Liver (tissue), 9 donors: Measurements from ENCODE around the gene TMEM183A. TPM values are rescaled to one million over a fixed set of nuclear protein-coding genes. Genes with fewer than 3 reads are reported as not detected.

Experiments
- DNase-seq: peaks from one replicate; pipeline ENCODE4 v3.0.0-alpha.2; 2017; ENCODE audit warnings: low spot score
- H3K27ac ChIP-seq, 2 donors: one replicate each; pipeline ENCODE4 v1.7.0; 2013; ENCODE audit warnings: inconsistent platforms in 2 of 2, low read length in 2 of 2, control low read depth in 1 of 2, low read depth in 1 of 2, mild to moderate bottlenecking in 1 of 2
- H3K27me3 ChIP-seq, 4 donors: one replicate each; pipeline versions ENCODE4 v1.6.1 to v1.7.0; 2013; ENCODE audit warnings: low read length in 3 of 4, inconsistent platforms in 1 of 4, mild to moderate bottlenecking in 1 of 4, moderate library complexity in 1 of 4; ENCODE audit not compliant: control insufficient read depth in 4 of 4, insufficient read depth in 4 of 4
- H3K36me3 ChIP-seq, 4 donors: one replicate each; pipeline versions ENCODE4 v1.6.1 to v1.7.0; 2013; ENCODE audit warnings: low read length in 3 of 4, mild to moderate bottlenecking in 3 of 4, low read depth in 1 of 4, moderate library complexity in 1 of 4; ENCODE audit not compliant: control insufficient read depth in 4 of 4, insufficient read depth in 3 of 4
- H3K4me1 ChIP-seq, 4 donors: one replicate each; pipeline versions ENCODE4 v1.6.1 to v1.7.0; 2013; ENCODE audit warnings: low read length in 3 of 4, mild to moderate bottlenecking in 3 of 4, moderate library complexity in 1 of 4; ENCODE audit not compliant: control insufficient read depth in 4 of 4, insufficient read depth in 4 of 4
- H3K4me3 ChIP-seq, 3 donors: one replicate each; pipeline versions ENCODE4 v1.6.1 to v1.7.0; 2013; ENCODE audit warnings: low read length in 3 of 3, control low read depth in 1 of 3, low read depth in 1 of 3, mild to moderate bottlenecking in 1 of 3
- H3K9ac ChIP-seq, 2 donors: one replicate each; pipeline ENCODE4 v1.7.0; 2013; ENCODE audit warnings: low read length in 2 of 2, mild to moderate bottlenecking in 2 of 2, moderate library complexity in 2 of 2, control low read depth in 1 of 2, low read depth in 1 of 2
- H3K9me3 ChIP-seq, 4 donors: one replicate each; pipeline versions ENCODE4 v1.6.1 to v1.7.0; 2013; ENCODE audit warnings: low read length in 3 of 4; ENCODE audit not compliant: control insufficient read depth in 4 of 4
- EGR1 ChIP-seq, 2 donors: IDR thresholded peaks; 2 replicates each; pipeline ENCODE4 v1.6.1; 2016 to 2018; ENCODE audit warnings: antibody characterized with exemption in 2 of 2, low read depth in 2 of 2
- FOXA1 ChIP-seq: IDR thresholded peaks from 2 replicates; pipeline ENCODE4 v1.6.1; 2016; ENCODE audit warnings: antibody characterized with exemption
- FOXA2 ChIP-seq: IDR thresholded peaks from 2 replicates; pipeline ENCODE4 v1.6.1; 2016; ENCODE audit warnings: antibody characterized with exemption
- GABPA ChIP-seq, 2 donors: IDR thresholded peaks in 1 of 2; conservative IDR thresholded peaks in 1 of 2; 2 replicates each; pipeline ENCODE4 v1.6.1; 2016; ENCODE audit warnings: antibody characterized with exemption in 2 of 2, mild to moderate bottlenecking in 1 of 2, moderate library complexity in 1 of 2
- HNF4A ChIP-seq, 2 donors: conservative IDR thresholded peaks; 2 replicates each; pipeline ENCODE4 v1.6.1; 2016; ENCODE audit warnings: antibody characterized with exemption in 2 of 2, mild to moderate bottlenecking in 2 of 2
- HNF4G ChIP-seq: IDR thresholded peaks from 2 replicates; pipeline ENCODE4 v1.6.1; 2016; ENCODE audit warnings: antibody characterized with exemption
- JUND ChIP-seq, 2 donors: IDR thresholded peaks; 2 replicates each; pipeline ENCODE4 v1.6.1; 2016; ENCODE audit warnings: antibody characterized with exemption in 2 of 2
- NR2F2 ChIP-seq: IDR thresholded peaks from 2 replicates; pipeline ENCODE4 v1.6.1; 2016; ENCODE audit warnings: antibody characterized with exemption
- RAD21 ChIP-seq, 2 donors: IDR thresholded peaks; 2 replicates each; pipeline ENCODE4 v1.6.1; 2016; ENCODE audit warnings: antibody characterized with exemption in 2 of 2, mild to moderate bottlenecking in 2 of 2
- RXRA ChIP-seq, 2 donors: IDR thresholded peaks; 2 replicates each; pipeline ENCODE4 v1.6.1; 2017 to 2018; ENCODE audit warnings: antibody characterized with exemption in 2 of 2, mild to moderate bottlenecking in 1 of 2
- SP1 ChIP-seq: IDR thresholded peaks from 2 replicates; pipeline ENCODE4 v1.6.1; 2018; ENCODE audit warnings: antibody characterized with exemption, mild to moderate bottlenecking
- TAF1 ChIP-seq: conservative IDR thresholded peaks from 2 replicates; pipeline ENCODE4 v1.6.1; 2016; ENCODE audit warnings: antibody characterized with exemption, mild to moderate bottlenecking
- YY1 ChIP-seq: IDR thresholded peaks from 2 replicates; pipeline ENCODE4 v1.6.1; 2016; ENCODE audit warnings: antibody characterized with exemption, mild to moderate bottlenecking
- WGBS: extraction: QIAGEN DNeasy Blood & Tissue Kit; methylation state at CpG from one replicate; pipeline ENCODE4 v1.1.7; 2013; 5-methylcytosine and 5-hydroxymethylcytosine counted together
- polyA plus RNA-seq, 2 donors: library from polyadenylated mRNA; stranded (reverse) in 1 of 2; unstranded in 1 of 2; fragments of 200-250 nt in 1 of 2; fragments of >200 nt in 1 of 2; fragmentation: Nextera tagmentation in 1 of 2; extraction: Ambion mirVana in 1 of 2; gene quantifications; one replicate each; pipeline versions ENCODE4 v1.2.1 to v1.2.3, GENCODE V29; 2013 to 2015
- total RNA-seq, 2 donors: library from RNA; depleted of rRNA; stranded (reverse); fragments of >200 nt; gene quantifications; one replicate each; pipeline ENCODE4 v1.2.3, GENCODE V29; 2014
- TF ChIP-seq, protein P1 (sequence below): IDR thresholded peaks from 2 replicates; pipeline ENCODE4 v1.6.1; 2016; ENCODE audit warnings: antibody characterized with exemption
- TF ChIP-seq, protein P2 (sequence below): IDR thresholded peaks from 2 replicates; pipeline ENCODE4 v1.6.1; 2016; ENCODE audit warnings: antibody characterized with exemption
- TF ChIP-seq, protein P3 (sequence below): IDR thresholded peaks from 2 replicates; pipeline ENCODE4 v1.6.1; 2016; ENCODE audit warnings: antibody characterized with exemption, mild to moderate bottlenecking
- TF ChIP-seq, protein P4 (sequence below): fragments of 150-350 bp; IDR thresholded peaks from 2 replicates; pipeline ENCODE4 v1.5.1; 2017; ENCODE audit warnings: improper control_type of control experiment, low read depth, low read length; ENCODE audit not compliant: missing input control
- TF ChIP-seq, protein P5 (sequence below): IDR thresholded peaks from 2 replicates; pipeline ENCODE4 v1.6.1; 2016; ENCODE audit warnings: antibody characterized with exemption
- donor health status: healthy.
- donor health status: healthy.
- donor health status: healthy.
- donor health status: healthy.
- donor health status: healthy.

Gene TMEM183A
- total and polyA plus RNA-seq, 4 donors = 21.0 to 48.9 (median 35.5) TPM

DNA sequence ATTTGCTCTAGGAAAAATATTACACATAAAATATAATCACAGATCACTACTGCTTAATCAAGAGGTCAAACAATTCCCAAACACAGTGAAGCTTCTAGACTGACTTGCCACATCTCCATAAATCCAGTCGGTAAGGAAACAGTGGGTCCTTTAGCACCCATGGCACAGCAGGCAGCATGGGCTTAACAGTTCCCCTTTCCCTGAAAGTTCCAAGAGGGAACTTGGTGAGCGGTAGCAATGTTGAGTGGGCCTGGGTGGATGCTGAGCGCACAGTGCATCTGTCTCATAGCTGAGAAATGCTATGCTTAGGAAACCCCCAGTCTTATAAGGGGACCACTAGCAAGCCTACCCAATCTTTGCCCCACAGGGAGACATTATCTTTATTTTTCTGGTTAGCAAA is 32.3 kb upstream of the TMEM183A start:
- no peak for DNase-seq

DNA sequence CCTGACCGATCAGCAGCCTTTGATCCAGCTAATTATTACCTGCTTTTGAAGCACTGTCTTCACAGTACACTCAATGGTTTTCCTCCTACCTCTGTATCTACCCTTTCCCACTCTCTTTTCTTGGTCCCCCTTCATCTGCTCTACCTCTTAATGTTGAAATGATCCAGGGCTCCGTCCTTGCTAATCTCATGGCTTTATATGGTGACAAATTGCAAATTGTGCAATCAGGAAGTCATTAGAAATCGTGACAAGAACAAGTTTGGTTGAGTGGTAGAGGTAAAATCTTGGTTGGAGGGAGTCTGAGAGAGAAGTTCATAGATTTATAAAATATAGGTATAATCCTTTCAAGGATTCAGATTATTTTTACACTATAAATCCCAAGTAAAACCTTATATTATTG is 30.5 kb upstream of the TMEM183A start:
- H3K4me1 ChIP-seq = no peaks in the 10 kb centered on the region
- no peak for DNase-seq
- TF ChIP-seq, protein P1, sequence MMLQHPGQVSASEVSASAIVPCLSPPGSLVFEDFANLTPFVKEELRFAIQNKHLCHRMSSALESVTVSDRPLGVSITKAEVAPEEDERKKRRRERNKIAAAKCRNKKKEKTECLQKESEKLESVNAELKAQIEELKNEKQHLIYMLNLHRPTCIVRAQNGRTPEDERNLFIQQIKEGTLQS = no peak
- TF ChIP-seq HNF4G = no peak
- TF ChIP-seq, protein P2, sequence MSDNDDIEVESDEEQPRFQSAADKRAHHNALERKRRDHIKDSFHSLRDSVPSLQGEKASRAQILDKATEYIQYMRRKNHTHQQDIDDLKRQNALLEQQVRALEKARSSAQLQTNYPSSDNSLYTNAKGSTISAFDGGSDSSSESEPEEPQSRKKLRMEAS = no peak
- no peak for TF ChIP-seq HNF4A (conservative IDR thresholded peaks at IDR 0.05)
- no peak for TF ChIP-seq JUND (IDR thresholded peaks at IDR 0.05)
- TF ChIP-seq, protein P3, sequence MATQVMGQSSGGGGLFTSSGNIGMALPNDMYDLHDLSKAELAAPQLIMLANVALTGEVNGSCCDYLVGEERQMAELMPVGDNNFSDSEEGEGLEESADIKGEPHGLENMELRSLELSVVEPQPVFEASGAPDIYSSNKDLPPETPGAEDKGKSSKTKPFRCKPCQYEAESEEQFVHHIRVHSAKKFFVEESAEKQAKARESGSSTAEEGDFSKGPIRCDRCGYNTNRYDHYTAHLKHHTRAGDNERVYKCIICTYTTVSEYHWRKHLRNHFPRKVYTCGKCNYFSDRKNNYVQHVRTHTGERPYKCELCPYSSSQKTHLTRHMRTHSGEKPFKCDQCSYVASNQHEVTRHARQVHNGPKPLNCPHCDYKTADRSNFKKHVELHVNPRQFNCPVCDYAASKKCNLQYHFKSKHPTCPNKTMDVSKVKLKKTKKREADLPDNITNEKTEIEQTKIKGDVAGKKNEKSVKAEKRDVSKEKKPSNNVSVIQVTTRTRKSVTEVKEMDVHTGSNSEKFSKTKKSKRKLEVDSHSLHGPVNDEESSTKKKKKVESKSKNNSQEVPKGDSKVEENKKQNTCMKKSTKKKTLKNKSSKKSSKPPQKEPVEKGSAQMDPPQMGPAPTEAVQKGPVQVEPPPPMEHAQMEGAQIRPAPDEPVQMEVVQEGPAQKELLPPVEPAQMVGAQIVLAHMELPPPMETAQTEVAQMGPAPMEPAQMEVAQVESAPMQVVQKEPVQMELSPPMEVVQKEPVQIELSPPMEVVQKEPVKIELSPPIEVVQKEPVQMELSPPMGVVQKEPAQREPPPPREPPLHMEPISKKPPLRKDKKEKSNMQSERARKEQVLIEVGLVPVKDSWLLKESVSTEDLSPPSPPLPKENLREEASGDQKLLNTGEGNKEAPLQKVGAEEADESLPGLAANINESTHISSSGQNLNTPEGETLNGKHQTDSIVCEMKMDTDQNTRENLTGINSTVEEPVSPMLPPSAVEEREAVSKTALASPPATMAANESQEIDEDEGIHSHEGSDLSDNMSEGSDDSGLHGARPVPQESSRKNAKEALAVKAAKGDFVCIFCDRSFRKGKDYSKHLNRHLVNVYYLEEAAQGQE = no peak
- TF ChIP-seq FOXA2 = no peak
- TF ChIP-seq, protein P4, sequence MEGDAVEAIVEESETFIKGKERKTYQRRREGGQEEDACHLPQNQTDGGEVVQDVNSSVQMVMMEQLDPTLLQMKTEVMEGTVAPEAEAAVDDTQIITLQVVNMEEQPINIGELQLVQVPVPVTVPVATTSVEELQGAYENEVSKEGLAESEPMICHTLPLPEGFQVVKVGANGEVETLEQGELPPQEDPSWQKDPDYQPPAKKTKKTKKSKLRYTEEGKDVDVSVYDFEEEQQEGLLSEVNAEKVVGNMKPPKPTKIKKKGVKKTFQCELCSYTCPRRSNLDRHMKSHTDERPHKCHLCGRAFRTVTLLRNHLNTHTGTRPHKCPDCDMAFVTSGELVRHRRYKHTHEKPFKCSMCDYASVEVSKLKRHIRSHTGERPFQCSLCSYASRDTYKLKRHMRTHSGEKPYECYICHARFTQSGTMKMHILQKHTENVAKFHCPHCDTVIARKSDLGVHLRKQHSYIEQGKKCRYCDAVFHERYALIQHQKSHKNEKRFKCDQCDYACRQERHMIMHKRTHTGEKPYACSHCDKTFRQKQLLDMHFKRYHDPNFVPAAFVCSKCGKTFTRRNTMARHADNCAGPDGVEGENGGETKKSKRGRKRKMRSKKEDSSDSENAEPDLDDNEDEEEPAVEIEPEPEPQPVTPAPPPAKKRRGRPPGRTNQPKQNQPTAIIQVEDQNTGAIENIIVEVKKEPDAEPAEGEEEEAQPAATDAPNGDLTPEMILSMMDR = no peak
- TF ChIP-seq NR2F2 = no peak
- no peak for TF ChIP-seq RAD21 (IDR thresholded peaks at IDR 0.05)
- no peak for TF ChIP-seq TAF1
- TF ChIP-seq YY1 = no peak
- TF ChIP-seq SP1 = no peak
- TF ChIP-seq FOXA1 = no peak
- no peak for TF ChIP-seq RXRA (IDR thresholded peaks at IDR 0.05)
- no peak for TF ChIP-seq GABPA (IDR thresholded peaks at IDR 0.05 in 1 of 2, conservative IDR thresholded peaks at IDR 0.05 in 1 of 2)
- TF ChIP-seq EGR1 (IDR thresholded peaks at IDR 0.05; ENCODE audit: low read depth in 2 of 2) = no peak
- TF ChIP-seq, protein P5, sequence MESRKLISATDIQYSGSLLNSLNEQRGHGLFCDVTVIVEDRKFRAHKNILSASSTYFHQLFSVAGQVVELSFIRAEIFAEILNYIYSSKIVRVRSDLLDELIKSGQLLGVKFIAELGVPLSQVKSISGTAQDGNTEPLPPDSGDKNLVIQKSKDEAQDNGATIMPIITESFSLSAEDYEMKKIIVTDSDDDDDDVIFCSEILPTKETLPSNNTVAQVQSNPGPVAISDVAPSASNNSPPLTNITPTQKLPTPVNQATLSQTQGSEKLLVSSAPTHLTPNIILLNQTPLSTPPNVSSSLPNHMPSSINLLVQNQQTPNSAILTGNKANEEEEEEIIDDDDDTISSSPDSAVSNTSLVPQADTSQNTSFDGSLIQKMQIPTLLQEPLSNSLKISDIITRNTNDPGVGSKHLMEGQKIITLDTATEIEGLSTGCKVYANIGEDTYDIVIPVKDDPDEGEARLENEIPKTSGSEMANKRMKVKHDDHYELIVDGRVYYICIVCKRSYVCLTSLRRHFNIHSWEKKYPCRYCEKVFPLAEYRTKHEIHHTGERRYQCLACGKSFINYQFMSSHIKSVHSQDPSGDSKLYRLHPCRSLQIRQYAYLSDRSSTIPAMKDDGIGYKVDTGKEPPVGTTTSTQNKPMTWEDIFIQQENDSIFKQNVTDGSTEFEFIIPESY = no peak
- no peak overlapping the region for H3K27ac ChIP-seq
- H3K36me3 ChIP-seq = no peaks in the 10 kb centered on the region
- H3K27me3 ChIP-seq = peaks cover 0 to 3% (median 0%) of the 10 kb centered on the region in 4 donors
- no peak overlapping the region for H3K4me3 ChIP-seq
- no peak overlapping the region for H3K9ac ChIP-seq
- no peaks in the 10 kb centered on the region for H3K9me3 ChIP-seq
- 41% methylated on average over 3 of the region's 3 CpGs for WGBS

More for the DNA sequence above, 32.3 kb upstream of the TMEM183A start:
- H3K9ac ChIP-seq = no peak overlapping the region
- no peak overlapping the region for H3K4me3 ChIP-seq
- peaks cover 0 to 3% (median 0%) of the 10 kb centered on the region in 4 donors for H3K27me3 ChIP-seq
- TF ChIP-seq TAF1 = no peak
- no peak for TF ChIP-seq EGR1 (IDR thresholded peaks at IDR 0.05; ENCODE audit: low read depth in 2 of 2)
- TF ChIP-seq RXRA (IDR thresholded peaks at IDR 0.05) = no peak
- no peak for TF ChIP-seq FOXA2
- TF ChIP-seq, protein P2 = no peak
- no peak for TF ChIP-seq RAD21 (IDR thresholded peaks at IDR 0.05)
- no peak for TF ChIP-seq GABPA (IDR thresholded peaks at IDR 0.05 in 1 of 2, conservative IDR thresholded peaks at IDR 0.05 in 1 of 2)
- no peak for TF ChIP-seq NR2F2
- TF ChIP-seq SP1 = no peak
- TF ChIP-seq HNF4G = no peak
- TF ChIP-seq JUND (IDR thresholded peaks at IDR 0.05) = no peak
- TF ChIP-seq, protein P1 = no peak
- TF ChIP-seq, protein P5 = no peak
- no peaks in the 10 kb centered on the region for H3K4me1 ChIP-seq
- H3K36me3 ChIP-seq = no peaks in the 10 kb centered on the region
- no peaks in the 10 kb centered on the region for H3K9me3 ChIP-seq
- no peak overlapping the region for H3K27ac ChIP-seq
- 83% methylated on average over 3 of the region's 3 CpGs for WGBS
